SU-DHL-6 (cell line): ENCODE data around the gene ARNT2.

Source experiments
- CTCF ChIP-seq: fragments of 200-600 bp; sonication (generic); IDR thresholded peaks from one replicate; pipeline ENCODE4 v1.5.1; 2017; ENCODE audit warnings: antibody characterized with exemption, mild to moderate bottlenecking, low read length, moderate library complexity; ENCODE audit not compliant: insufficient read depth, poor library complexity, severe bottlenecking
- EZH2phosphoT487 ChIP-seq: fragments of 200-600 bp; sonication (generic), shearing (Covaris generic); conservative IDR thresholded peaks from 2 replicates; pipeline ENCODE4 v1.6.1; 2018; ENCODE audit warnings: mild to moderate bottlenecking, antibody characterized with exemption, low read length, moderate library complexity, mixed read lengths

GRCh38 chr15:80629355-80629754, 225.2 kb downstream of the ARNT2 start:
- TF ChIP-seq CTCF: no peak
- no peak for TF ChIP-seq EZH2phosphoT487
